Measurements from ENCODE around the gene HNRNPL. TPM values are rescaled to one million over a fixed set of nuclear protein-coding genes. Genes with fewer than 3 reads are reported as not detected.
A peak's percentile ranks its signal among the peaks of the same experiment; 100 is the strongest.

Gene HNRNPL
- total and polyA plus RNA-seq, 9 of the 15 experiments (the other 6 are each of a cell fraction or from before 2014, with no cell fraction given) = 39.5 to 610 (median 299) TPM

- no peak for TF ChIP-seq EHMT2 (IDR thresholded peaks at IDR 0.05)
- TF ChIP-seq SFPQ (IDR thresholded peaks at IDR 0.05; ENCODE audit: low read depth, low read length) = no peak
- TF ChIP-seq SRSF1 (IDR thresholded peaks at IDR 0.05; ENCODE audit: low read depth, low read length) = no peak
- TF ChIP-seq, protein P1, sequence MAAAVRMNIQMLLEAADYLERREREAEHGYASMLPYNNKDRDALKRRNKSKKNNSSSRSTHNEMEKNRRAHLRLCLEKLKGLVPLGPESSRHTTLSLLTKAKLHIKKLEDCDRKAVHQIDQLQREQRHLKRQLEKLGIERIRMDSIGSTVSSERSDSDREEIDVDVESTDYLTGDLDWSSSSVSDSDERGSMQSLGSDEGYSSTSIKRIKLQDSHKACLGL (CRISPR knock-in tag; IDR thresholded peaks at IDR 0.05; ENCODE audit: borderline replicate concordance, poor library complexity, severe bottlenecking) = no peak
- TF ChIP-seq NCOR1 (IDR thresholded peaks at IDR 0.05) = peak; percentile 7; the same call in 1 of the 2 replicates
- TF ChIP-seq HDAC3 (IDR thresholded peaks at IDR 0.05; ENCODE audit: borderline replicate concordance, partially characterized antibody) = no peak
- TF ChIP-seq CHD4 (IDR thresholded peaks at IDR 0.05; ENCODE audit: insufficient read depth, insufficient replicate concordance, low read depth, low read length, poor library complexity, severe bottlenecking) = no peak
- TF ChIP-seq ZNF561 (CRISPR knock-in tag; conservative IDR thresholded peaks at IDR 0.05) = no peak
- TF ChIP-seq, protein P2, sequence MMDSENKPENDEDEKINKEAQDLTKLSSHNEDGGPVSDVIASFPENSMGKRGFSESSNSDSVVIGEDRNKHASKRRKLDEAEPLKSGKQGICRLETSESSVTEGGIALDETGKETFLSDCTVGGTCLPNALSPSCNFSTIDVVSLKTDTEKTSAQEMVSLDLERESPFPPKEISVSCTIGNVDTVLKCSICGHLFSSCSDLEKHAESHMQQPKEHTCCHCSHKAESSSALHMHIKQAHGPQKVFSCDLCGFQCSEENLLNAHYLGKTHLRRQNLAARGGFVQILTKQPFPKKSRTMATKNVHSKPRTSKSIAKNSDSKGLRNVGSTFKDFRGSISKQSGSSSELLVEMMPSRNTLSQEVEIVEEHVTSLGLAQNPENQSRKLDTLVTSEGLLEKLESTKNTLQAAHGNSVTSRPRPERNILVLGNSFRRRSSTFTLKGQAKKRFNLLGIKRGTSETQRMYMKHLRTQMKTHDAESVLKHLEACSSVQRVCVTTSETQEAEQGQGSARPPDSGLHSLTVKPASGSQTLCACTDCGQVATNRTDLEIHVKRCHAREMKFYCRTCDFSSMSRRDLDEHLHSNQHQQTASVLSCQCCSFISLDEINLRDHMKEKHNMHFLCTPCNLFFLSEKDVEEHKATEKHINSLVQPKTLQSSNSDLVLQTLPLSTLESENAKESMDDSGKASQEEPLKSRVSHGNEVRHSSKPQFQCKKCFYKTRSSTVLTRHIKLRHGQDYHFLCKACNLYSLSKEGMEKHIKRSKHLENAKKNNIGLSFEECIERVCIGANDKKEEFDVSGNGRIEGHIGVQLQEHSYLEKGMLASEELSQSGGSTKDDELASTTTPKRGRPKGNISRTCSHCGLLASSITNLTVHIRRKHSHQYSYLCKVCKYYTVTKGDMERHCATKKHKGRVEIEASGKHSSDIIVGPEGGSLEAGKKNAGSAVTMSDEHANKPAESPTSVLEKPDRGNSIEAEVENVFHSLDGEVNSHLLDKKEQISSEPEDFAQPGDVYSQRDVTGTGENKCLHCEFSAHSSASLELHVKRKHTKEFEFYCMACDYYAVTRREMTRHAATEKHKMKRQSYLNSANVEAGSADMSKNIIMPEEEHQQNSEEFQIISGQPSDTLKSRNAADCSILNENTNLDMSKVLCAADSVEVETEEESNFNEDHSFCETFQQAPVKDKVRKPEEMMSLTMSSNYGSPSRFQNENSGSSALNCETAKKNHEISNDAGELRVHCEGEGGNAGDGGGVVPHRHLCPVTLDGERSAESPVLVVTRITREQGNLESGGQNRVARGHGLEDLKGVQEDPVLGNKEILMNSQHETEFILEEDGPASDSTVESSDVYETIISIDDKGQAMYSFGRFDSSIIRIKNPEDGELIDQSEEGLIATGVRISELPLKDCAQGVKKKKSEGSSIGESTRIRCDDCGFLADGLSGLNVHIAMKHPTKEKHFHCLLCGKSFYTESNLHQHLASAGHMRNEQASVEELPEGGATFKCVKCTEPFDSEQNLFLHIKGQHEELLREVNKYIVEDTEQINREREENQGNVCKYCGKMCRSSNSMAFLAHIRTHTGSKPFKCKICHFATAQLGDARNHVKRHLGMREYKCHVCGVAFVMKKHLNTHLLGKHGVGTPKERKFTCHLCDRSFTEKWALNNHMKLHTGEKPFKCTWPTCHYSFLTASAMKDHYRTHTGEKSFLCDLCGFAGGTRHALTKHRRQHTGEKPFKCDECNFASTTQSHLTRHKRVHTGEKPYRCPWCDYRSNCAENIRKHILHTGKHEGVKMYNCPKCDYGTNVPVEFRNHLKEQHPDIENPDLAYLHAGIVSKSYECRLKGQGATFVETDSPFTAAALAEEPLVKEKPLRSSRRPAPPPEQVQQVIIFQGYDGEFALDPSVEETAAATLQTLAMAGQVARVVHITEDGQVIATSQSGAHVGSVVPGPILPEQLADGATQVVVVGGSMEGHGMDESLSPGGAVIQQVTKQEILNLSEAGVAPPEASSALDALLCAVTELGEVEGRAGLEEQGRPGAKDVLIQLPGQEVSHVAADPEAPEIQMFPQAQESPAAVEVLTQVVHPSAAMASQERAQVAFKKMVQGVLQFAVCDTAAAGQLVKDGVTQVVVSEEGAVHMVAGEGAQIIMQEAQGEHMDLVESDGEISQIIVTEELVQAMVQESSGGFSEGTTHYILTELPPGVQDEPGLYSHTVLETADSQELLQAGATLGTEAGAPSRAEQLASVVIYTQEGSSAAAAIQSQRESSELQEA (IDR thresholded peaks at IDR 0.05; ENCODE audit: low read depth) = no peak
- TF ChIP-seq, protein P3, sequence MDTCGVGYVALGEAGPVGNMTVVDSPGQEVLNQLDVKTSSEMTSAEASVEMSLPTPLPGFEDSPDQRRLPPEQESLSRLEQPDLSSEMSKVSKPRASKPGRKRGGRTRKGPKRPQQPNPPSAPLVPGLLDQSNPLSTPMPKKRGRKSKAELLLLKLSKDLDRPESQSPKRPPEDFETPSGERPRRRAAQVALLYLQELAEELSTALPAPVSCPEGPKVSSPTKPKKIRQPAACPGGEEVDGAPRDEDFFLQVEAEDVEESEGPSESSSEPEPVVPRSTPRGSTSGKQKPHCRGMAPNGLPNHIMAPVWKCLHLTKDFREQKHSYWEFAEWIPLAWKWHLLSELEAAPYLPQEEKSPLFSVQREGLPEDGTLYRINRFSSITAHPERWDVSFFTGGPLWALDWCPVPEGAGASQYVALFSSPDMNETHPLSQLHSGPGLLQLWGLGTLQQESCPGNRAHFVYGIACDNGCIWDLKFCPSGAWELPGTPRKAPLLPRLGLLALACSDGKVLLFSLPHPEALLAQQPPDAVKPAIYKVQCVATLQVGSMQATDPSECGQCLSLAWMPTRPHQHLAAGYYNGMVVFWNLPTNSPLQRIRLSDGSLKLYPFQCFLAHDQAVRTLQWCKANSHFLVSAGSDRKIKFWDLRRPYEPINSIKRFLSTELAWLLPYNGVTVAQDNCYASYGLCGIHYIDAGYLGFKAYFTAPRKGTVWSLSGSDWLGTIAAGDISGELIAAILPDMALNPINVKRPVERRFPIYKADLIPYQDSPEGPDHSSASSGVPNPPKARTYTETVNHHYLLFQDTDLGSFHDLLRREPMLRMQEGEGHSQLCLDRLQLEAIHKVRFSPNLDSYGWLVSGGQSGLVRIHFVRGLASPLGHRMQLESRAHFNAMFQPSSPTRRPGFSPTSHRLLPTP (IDR thresholded peaks at IDR 0.05; ENCODE audit: borderline replicate concordance, extremely low read depth, insufficient read length) = no peak
- TF ChIP-seq NBN (IDR thresholded peaks at IDR 0.05; ENCODE audit: low read depth) = peak; percentile 38; the same call in 1 of the 2 replicates
Measured at GRCh38 chr19:38849860-38850435, at the start of gene HNRNPL (continued).
